Lower lobe of right lung (tissue), 2 donors: Measurements from ENCODE around the gene THAP8. TPM values are rescaled to one million over a fixed set of nuclear protein-coding genes. Genes with fewer than 3 reads are reported as not detected.

ENCODE experiments used
- ATAC-seq, 2 donors: fragments of 200-7000 bp; cut with Tn5 transposase; one replicate each; pipeline ENCODE4 v1.9.1; 2020 to 2022; ENCODE audit warnings: mild to moderate bottlenecking in 2 of 2, moderate library complexity in 2 of 2
- DNase-seq: peaks from one replicate; pipeline ENCODE4 v3.0.0-alpha.2; 2020
- H3K27ac ChIP-seq: fragments of 200-600 bp; one replicate; pipeline ENCODE4 v1.8.0; 2022
- H3K27me3 ChIP-seq: fragments of 200-600 bp; one replicate; pipeline ENCODE4 v1.8.0; 2022; ENCODE audit warnings: low read depth
- H3K36me3 ChIP-seq: fragments of 200-600 bp; one replicate; pipeline ENCODE4 v1.8.0; 2022; ENCODE audit warnings: mild to moderate bottlenecking
- H3K4me1 ChIP-seq: fragments of 200-600 bp; one replicate; pipeline ENCODE4 v1.8.0; 2022
- H3K4me3 ChIP-seq: fragments of 200-600 bp; one replicate; pipeline ENCODE4 v1.8.0; 2022; ENCODE audit warnings: mild to moderate bottlenecking
- H3K9me3 ChIP-seq: fragments of 200-600 bp; one replicate; pipeline ENCODE4 v1.8.0; 2022
- intact Hi-C: fragments of 100-400 bp; cut with DNase I; formaldehyde crosslinking; loops from one replicate; pipeline ENCODE4 v1.11.0; 2022
- total RNA-seq: library from RNA; stranded (reverse); fragmentation: NEBNext Ultra II Directional; extraction: Animal tissue kit (Norgen Biotek cat#: 25700); gene quantifications from one replicate; pipeline ENCODE4 v1.2.1, GENCODE V29; 2021
- TF ChIP-seq, protein P1 (sequence below): fragments of 200-600 bp; IDR thresholded peaks from one replicate; pipeline ENCODE4 v1.8.0; 2022; ENCODE audit warnings: antibody characterized with exemption, mild to moderate bottlenecking
- donor health status: DM: no; HTN: yes; CAD: no; lungs with severe emphysema.

THAP8 gene
- total RNA-seq, 1 donor from 2014 or later: 5.5 TPM

DNA sequence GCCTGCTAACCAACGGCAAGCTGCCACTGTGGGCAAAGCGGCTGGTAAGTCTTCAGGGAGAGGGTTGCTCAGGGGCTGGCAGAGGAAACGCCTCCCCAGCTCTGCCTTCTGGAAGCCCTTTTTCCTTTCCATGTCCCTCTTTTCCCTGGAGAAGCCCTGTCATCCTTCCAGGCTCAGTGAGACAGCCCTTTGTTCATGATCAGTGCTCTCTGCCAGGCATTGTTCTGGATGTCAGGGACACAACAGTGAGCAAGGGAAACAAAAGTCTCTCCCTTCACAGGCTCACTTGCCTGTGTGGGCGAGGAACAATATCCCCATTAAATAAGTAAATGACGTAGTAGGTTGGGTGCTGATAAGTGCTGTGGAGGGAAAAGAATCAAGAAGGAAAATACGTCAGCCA, 43.0 kb upstream of the THAP8 start:
- no peaks in the 10 kb centered on the region for H3K36me3 ChIP-seq
- H3K4me3 ChIP-seq: no peak overlapping the region
- no peak for DNase-seq
- no peak overlapping the region for H3K27ac ChIP-seq
- no peaks in the 10 kb centered on the region for H3K9me3 ChIP-seq
- H3K4me1 ChIP-seq: no peaks in the 10 kb centered on the region
- ATAC-seq: no peak
- H3K27me3 ChIP-seq: no peaks in the 10 kb centered on the region
- TF ChIP-seq, protein P1, sequence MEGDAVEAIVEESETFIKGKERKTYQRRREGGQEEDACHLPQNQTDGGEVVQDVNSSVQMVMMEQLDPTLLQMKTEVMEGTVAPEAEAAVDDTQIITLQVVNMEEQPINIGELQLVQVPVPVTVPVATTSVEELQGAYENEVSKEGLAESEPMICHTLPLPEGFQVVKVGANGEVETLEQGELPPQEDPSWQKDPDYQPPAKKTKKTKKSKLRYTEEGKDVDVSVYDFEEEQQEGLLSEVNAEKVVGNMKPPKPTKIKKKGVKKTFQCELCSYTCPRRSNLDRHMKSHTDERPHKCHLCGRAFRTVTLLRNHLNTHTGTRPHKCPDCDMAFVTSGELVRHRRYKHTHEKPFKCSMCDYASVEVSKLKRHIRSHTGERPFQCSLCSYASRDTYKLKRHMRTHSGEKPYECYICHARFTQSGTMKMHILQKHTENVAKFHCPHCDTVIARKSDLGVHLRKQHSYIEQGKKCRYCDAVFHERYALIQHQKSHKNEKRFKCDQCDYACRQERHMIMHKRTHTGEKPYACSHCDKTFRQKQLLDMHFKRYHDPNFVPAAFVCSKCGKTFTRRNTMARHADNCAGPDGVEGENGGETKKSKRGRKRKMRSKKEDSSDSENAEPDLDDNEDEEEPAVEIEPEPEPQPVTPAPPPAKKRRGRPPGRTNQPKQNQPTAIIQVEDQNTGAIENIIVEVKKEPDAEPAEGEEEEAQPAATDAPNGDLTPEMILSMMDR: no peak
- intact Hi-C loops: no loop called here

DNA sequence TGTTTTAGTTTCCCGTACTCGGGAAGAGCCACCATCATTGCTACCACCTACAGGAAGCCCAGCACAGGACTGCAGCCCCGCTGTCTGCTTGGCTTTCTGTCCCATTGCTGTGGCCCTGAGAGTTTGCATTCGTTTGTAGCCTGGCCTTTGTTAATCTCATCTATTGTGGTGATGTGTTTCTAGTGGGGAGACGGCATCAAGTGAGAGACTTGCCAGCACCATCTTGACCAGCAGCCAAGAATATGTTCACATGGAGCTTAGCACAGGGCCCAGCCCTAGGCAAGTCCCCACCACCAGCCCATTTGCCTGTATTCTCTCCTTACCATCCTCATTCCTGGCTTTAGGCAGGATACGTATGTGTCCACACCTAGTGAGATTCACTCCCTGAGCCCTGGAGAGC, 39.6 kb upstream of the THAP8 start:
- DNase-seq (no peak), ATAC-seq (no peak)
- no peaks in the 10 kb centered on the region for H3K4me1 ChIP-seq
- intact Hi-C loops: no loop called here
- H3K27me3 ChIP-seq: no peaks in the 10 kb centered on the region
- TF ChIP-seq, protein P1: no peak
- no peaks in the 10 kb centered on the region for H3K36me3 ChIP-seq
- no peak overlapping the region for H3K4me3 ChIP-seq
- H3K9me3 ChIP-seq: no peaks in the 10 kb centered on the region
- H3K27ac ChIP-seq: no peak overlapping the region

DNA sequence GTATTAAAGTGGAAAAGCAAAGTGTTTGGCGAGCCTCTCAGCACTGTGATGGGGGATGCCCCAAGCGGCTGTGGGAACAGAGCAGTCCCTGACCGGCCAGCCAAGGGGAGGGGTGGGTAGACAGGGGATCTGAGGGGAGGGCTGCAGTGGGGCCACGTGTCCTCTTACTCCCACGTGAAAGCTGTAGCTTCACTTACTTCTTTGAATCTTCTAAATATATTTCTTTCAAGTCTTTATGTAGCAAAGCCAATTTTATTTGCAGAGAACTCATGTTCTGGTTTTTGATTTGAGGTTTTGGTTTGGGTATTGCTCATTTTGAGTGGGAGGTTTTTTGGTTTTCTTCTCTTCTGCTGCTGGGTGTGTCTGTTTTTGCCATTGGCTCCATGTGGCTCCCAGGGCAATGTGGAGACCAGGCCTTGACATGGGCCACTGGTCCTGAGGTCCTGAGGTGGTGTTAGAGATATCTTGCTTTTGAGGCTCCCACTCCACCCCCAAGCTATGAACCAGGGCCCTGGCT, 39.1 kb upstream of the THAP8 start:
- no peak for DNase-seq
- TF ChIP-seq, protein P1: no peak
- H3K36me3 ChIP-seq: no peaks in the 10 kb centered on the region
- intact Hi-C loops: no loop called here
- H3K27me3 ChIP-seq: no peaks in the 10 kb centered on the region
- no peak for ATAC-seq
- no peak overlapping the region for H3K4me3 ChIP-seq
- no peaks in the 10 kb centered on the region for H3K9me3 ChIP-seq
- no peak overlapping the region for H3K27ac ChIP-seq
- H3K4me1 ChIP-seq: no peaks in the 10 kb centered on the region

DNA sequence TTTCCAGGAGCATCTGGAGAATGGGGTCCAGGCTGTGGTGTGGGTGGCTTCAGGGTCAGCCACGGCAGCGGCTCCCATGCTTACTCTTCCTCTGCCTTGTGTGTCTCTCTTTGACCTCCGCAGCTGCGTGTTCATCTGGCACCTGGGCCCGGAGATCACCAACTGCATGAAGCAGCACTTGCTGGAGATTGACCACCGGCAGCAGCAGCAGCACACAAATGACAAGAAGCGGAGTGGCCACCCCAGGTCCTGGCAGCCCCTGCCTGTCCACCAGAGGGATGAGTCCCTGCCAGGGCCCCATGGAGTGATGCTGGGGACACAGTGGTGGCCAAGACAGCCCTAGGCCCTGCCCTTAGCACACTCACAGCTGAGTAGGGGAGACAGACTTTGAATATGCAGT, 38.5 kb upstream of the THAP8 start:
- ATAC-seq (no peak), DNase-seq (no peak)
- no peaks in the 10 kb centered on the region for H3K36me3 ChIP-seq
- H3K9me3 ChIP-seq: no peaks in the 10 kb centered on the region
- no peak overlapping the region for H3K27ac ChIP-seq
- H3K4me3 ChIP-seq: no peak overlapping the region
- H3K4me1 ChIP-seq: no peaks in the 10 kb centered on the region
- intact Hi-C loops: no loop called here
- no peaks in the 10 kb centered on the region for H3K27me3 ChIP-seq
- TF ChIP-seq, protein P1: no peak

DNA sequence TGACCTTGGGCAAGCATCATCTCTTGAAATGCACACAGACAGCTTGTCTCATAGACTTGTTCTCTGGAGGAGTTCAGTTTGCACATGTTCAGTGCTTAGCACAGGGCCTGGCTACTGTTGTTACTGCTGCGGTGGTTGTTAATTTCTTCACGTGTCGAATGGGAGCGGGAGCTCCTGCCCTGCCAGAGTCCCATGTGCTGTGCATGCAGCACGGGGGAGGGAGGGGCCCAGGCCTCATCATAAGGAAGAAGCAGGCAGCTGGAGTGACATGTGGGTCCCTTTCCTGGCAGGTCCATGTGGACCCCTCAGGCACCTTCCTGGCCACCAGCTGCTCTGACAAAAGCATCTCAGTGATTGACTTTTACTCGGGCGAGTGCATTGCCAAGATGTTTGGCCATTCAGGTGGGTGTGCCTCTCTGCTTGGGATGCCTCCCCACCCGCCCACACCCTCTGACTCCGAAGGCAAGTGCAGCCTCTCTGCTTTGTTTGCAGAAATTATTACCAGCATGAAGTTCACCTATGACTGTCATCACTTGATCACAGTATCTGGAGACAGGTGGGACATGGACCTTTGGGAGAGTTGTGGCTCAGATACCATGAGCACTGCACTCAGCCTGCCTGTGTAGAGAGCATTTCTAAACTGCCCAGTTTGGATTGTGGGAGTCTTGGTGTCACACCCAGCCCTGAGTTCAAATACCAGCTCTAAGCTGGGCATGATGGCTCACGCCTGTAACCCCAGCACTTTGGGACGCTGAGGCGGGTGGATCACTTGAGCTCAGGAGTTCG, 37.0 kb upstream of the THAP8 start:
- TF ChIP-seq, protein P1: no peak

More for the DNA sequence above, 37.0 kb upstream of the THAP8 start:
- DNase-seq (no peak), ATAC-seq (no peak)
- Histone ChIP-seq H3K4me3 (no peak overlapping the region), H3K36me3 (no peaks in the 10 kb centered on the region), H3K27ac (no peak overlapping the region), H3K27me3 (no peaks in the 10 kb centered on the region), H3K4me1 (no peaks in the 10 kb centered on the region), H3K9me3 (no peaks in the 10 kb centered on the region)
- intact Hi-C loops: no loop called here
